ENCODE measurements around the gene LRIF1.

LRIF1 gene

GRCh38 chr1:110899458-110899843, 64.3 kb downstream of the LRIF1 start:
- Histone ChIP-seq H3F3A (ENCODE audit: insufficient read depth) (peaks cover 3% of the 10 kb centered on the region), H2AFZ (ENCODE audit: low read depth, low read length, severe bottlenecking) (no peak overlapping the region), H3K4me2 (ENCODE audit: low read depth, low read length, poor library complexity, severe bottlenecking) (no peak overlapping the region), H3K36me3 (ENCODE audit: low read length) (peaks cover 44% of the 10 kb centered on the region), H3K27ac (ENCODE audit: low read depth, low read length) (no peak overlapping the region), H3K9me2 (replicated peaks; ENCODE audit: insufficient read depth, low read length) (no peaks in the 10 kb centered on the region), H3K4me3 (ENCODE audit: insufficient read depth, low read length, poor library complexity, severe bottlenecking) (no peak overlapping the region), H3K27me3 (ENCODE audit: low read length) (no peaks in the 10 kb centered on the region), H3K79me2 (ENCODE audit: insufficient read depth, low read length) (peaks cover 15% of the 10 kb centered on the region; the same call in 1 of the 2 replicates), H3K9ac (ENCODE audit: low read length) (no peak overlapping the region), H4K20me1 (ENCODE audit: low read depth, low read length) (peaks cover 16% of the 10 kb centered on the region; the same call in 1 of the 2 replicates), H3K9me3 (ENCODE audit: insufficient read depth, low read length) (no peaks in the 10 kb centered on the region)
- TF ChIP-seq EZH2phosphoT487 (conservative IDR thresholded peaks at IDR 0.05; ENCODE audit: low read length), result no peak
- TF ChIP-seq CTCF (IDR thresholded peaks at IDR 0.05; ENCODE audit: insufficient read depth, low read length, poor library complexity, severe bottlenecking), result no peak

DNA sequence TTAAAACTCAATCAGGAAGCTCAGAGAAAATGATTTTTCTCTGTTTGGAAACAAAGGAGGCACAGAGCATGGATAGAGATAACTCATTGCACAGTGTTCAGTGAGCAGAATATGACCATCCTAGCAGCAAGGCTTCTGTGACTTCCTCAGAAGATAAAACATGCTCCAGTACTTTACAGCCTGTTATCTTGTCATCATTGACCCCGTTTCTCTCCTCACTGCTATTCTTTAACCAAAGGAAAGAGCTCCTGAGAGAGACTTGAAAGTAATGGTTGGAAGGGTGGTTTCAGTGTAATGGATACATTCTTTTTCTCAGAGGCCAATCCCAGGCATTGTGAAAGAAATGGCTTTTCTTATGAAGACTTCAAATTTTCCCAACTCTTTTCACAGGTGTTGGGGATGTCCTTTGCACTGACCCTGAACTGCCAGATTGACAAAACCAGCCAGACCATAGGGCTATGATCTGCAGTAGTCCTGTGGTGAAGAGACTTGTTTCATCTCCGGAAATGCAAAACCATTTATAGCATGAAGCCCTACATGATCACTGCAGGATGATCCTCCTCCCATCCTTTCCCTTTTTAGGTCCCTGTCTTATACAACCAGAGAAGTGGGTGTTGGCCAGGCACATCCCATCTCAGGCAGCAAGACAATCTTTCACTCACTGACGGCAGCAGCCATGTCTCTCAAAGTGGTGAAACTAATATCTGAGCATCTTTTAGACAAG, 64.8 kb downstream of the LRIF1 start:
- H3K4me2 ChIP-seq (ENCODE audit: low read depth, low read length, poor library complexity, severe bottlenecking), result no peak overlapping the region
- TF ChIP-seq CTCF (IDR thresholded peaks at IDR 0.05; ENCODE audit: insufficient read depth, low read length, poor library complexity, severe bottlenecking), result no peak
- TF ChIP-seq EZH2phosphoT487 (conservative IDR thresholded peaks at IDR 0.05; ENCODE audit: low read length), result no peak

GRCh38 chr1:110897681-110898080, 66.0 kb downstream of the LRIF1 start:
- H3F3A ChIP-seq (ENCODE audit: insufficient read depth), result no peaks in the 10 kb centered on the region; the same call in none of the 2 replicates
- no peak overlapping the region for H3K9ac ChIP-seq (ENCODE audit: low read length)
- H3K36me3 ChIP-seq (ENCODE audit: low read length), result peaks cover 52% of the 10 kb centered on the region
- H3K4me2 ChIP-seq (ENCODE audit: low read depth, low read length, poor library complexity, severe bottlenecking), result no peak overlapping the region
- TF ChIP-seq EZH2phosphoT487 (conservative IDR thresholded peaks at IDR 0.05; ENCODE audit: low read length) (no peak), CTCF (IDR thresholded peaks at IDR 0.05; ENCODE audit: insufficient read depth, low read length, poor library complexity, severe bottlenecking) (no peak)
- no peak overlapping the region for H2AFZ ChIP-seq (ENCODE audit: low read depth, low read length, severe bottlenecking)
- H3K9me2 ChIP-seq (replicated peaks; ENCODE audit: insufficient read depth, low read length), result no peaks in the 10 kb centered on the region
- H3K79me2 ChIP-seq (ENCODE audit: insufficient read depth, low read length), result peaks cover 31% of the 10 kb centered on the region
- H3K27me3 ChIP-seq (ENCODE audit: low read length), result no peaks in the 10 kb centered on the region
- peaks cover 19% of the 10 kb centered on the region for H4K20me1 ChIP-seq (ENCODE audit: low read depth, low read length)
- no peak overlapping the region for H3K27ac ChIP-seq (ENCODE audit: low read depth, low read length)
- no peaks in the 10 kb centered on the region for H3K9me3 ChIP-seq (ENCODE audit: insufficient read depth, low read length)
- H3K4me3 ChIP-seq (ENCODE audit: insufficient read depth, low read length, poor library complexity, severe bottlenecking), result no peak overlapping the region

More for the DNA sequence above, 64.8 kb downstream of the LRIF1 start:
- Histone ChIP-seq H3K9me3 (ENCODE audit: insufficient read depth, low read length) (no peaks in the 10 kb centered on the region), H3K36me3 (ENCODE audit: low read length) (peaks cover 48% of the 10 kb centered on the region), H3K9me2 (replicated peaks; ENCODE audit: insufficient read depth, low read length) (no peaks in the 10 kb centered on the region), H3K27ac (ENCODE audit: low read depth, low read length) (no peak overlapping the region), H4K20me1 (ENCODE audit: low read depth, low read length) (peaks cover 16% of the 10 kb centered on the region; the same call in 1 of the 2 replicates), H3K79me2 (ENCODE audit: insufficient read depth, low read length) (peaks cover 19% of the 10 kb centered on the region; the same call in 1 of the 2 replicates), H3K4me3 (ENCODE audit: insufficient read depth, low read length, poor library complexity, severe bottlenecking) (no peak overlapping the region), H3K9ac (ENCODE audit: low read length) (no peak overlapping the region), H3F3A (ENCODE audit: insufficient read depth) (no peaks in the 10 kb centered on the region; the same call in none of the 2 replicates), H3K27me3 (ENCODE audit: low read length) (no peaks in the 10 kb centered on the region), H2AFZ (ENCODE audit: low read depth, low read length, severe bottlenecking) (no peak overlapping the region)
